GM19467 (cell line): ENCODE results near the gene OSBPL1A.

Source experiments
- ATAC-seq: cut with Tn5 transposase; IDR thresholded peaks from one replicate; pipeline ENCODE4 v1.9.1; 2021; ENCODE audit warnings: mild to moderate bottlenecking, moderate library complexity; ENCODE audit not compliant: unreplicated experiment

OSBPL1A gene

DNA sequence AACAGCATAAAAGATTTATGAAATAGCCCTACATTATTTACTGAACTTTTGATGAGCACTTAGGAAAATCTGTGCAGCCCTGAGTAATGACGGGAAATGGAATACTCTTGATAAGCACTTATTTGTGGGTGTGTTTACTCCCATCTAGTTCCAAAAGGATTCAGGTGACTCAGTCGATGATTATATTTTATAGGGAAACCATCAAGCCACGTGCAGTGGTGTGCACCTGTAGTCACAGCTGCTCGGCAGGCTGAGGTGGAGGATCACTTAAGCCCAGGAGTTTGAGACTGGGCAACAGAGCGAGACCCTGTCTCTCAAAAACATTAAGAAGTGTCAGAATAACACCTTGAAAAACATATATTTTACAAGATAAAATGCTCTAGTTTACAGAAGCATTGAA, 166.9 kb downstream of the OSBPL1A start:
- ATAC-seq = no peak

DNA sequence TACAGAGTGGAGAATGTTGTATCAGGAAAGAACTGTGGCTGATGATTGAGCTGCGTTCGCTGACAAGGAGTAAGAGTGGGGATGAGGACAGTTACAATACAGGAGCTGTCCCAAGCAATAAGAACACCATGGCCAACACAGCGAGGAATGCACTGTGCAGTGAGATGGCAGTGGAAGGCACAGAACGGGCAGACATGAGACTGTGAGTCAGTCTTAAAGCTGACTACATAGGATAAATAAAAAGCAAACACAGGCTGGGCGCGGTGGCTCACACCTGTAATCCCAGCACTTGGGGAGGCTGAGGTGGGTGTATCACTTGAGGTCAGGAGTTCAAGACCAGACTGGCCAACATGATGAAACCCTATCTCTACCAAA, 169.0 kb downstream of the OSBPL1A start:
- no peak for ATAC-seq

DNA sequence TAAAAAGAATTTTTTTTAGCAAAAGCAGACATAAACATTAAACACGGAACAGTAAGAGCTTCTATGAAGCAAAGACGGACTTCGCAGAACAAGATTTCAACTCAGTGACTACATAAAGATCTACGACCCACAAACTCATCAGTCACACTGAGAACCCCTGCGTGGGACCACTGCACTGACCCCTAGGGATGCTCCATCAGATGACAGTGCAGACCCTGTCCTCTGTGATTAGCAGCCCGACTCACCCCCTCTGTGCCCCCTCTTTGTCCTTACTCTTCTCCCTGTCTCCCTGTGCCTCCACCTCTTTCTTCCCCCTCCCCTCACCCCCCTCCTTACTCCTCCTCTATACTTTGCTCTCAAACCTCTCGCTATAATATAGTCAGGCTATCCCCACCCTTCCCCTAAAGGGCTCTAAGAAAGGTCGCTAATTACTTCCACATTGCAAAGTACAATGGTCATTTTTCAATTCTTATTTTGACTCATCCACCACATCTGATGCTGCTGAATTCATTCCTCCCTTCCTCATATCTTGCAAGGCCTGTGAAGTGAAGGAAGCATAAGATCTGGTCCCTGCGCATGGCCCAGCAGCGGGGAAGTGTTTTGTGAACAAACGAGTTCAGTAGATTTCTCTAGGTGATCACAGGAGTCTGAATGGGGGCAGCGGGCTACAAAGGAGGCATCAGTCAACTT, 169.5 kb downstream of the OSBPL1A start:
- ATAC-seq = no peak

DNA sequence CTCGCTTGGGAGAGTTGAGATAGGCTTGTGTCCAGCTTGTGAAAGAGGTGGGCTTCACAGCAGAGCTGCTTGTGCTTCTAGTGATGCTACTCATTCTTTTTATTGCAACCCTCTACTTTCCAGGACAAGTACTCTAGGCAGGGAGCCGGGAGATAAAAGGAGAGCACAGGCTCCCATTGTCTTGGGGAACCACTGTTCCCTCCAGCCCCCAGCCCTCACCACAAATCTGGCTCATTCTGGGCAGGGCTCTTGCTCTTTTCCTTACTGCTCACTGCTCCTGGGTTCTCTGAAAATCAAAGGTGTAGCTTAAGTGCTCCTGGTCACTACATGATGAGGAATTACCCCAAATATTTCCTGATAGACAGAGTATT, 177.3 kb downstream of the OSBPL1A start:
- no peak for ATAC-seq

DNA sequence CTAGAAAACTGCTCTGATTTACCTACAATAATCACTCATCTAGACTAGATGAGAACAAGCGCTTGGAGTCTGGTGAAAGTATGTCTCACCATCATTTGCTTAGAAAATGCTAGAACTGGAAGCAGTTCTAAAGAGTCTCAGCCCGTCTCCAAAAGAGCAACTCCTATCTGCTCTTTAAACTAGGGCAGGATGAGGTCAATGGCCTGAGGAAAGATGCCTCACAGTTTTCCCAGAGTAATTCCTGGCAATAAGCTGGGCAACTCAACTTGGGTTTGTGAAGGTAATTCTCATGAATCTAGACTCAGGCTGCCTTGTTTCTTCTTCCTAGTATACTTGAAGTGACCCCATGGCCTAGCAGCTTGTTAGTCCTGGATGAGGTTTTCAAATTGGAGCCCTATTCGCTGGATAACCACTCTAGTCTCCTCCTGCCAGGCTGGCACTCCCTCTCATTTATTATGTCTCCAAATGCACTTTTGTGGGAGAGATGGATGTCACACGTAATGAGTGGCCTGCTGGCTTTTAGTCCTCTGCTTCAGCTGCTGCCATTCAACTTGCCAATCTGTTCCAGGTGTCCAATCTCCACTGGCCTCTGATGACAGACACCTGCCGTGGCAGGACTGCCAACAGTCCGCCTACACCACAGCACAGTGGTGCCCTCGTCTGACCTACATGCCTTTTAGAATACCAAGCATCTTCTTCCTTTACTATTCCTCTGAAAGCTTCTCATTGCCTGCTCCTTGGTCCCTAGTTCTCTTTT, 177.9 kb downstream of the OSBPL1A start:
- ATAC-seq = no peak

DNA sequence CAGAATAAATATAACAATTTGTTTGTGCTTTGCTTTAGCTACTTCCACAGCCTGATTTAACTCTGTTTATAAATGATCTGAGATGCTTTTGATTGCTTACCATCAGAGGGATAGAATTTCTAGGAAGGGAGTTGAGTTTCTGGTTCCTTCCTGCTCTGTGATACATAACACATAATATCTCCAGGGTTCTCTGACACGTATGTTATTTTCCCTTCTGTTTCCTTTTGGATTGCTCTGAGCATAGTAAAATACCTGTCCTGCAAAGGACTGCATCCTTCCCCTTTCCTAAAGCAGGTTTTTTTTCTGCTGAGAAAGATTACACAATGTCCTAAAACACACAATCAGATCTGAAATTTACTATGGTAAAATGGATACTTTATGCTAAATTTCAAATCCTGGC, 182.7 kb downstream of the OSBPL1A start:
- no peak for ATAC-seq

DNA sequence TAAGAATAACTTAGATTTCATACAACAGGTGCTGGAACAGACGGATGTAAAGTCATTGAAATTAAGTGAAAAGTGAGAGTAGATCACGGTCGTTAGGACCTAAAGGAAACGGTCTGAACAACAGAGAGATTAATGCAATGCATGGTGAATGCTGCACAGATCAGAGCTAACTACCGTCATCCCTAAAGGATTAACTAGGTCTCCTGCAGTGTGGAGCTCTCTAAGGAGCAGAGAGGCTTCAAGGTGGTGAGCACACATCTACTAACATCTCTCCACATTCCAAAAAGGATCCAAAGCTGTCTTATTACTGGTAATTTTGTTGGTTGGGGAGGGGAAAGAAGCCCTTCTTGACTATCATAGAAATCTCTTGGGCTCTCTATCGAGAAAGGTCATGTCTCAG, 183.5 kb downstream of the OSBPL1A start:
- no peak for ATAC-seq

DNA sequence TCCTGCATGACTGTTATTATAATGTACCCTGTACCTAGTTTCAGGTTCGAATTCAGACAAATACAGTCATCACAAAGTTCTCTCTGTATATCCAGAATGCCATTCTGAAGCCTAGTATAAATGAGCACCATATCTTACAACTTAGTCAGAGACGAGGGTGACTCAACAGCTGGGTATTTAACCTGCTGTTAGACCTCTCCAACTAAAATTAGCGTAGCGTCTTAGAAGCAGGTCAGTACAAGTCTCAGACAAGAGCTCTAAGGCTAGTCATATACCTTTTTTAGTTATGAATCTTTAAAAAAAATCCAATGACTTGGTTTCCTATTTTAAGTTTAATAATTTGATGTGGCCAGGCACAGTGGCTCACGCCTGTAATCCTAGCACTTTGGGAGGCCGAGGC, 184.7 kb downstream of the OSBPL1A start:
- ATAC-seq = no peak

DNA sequence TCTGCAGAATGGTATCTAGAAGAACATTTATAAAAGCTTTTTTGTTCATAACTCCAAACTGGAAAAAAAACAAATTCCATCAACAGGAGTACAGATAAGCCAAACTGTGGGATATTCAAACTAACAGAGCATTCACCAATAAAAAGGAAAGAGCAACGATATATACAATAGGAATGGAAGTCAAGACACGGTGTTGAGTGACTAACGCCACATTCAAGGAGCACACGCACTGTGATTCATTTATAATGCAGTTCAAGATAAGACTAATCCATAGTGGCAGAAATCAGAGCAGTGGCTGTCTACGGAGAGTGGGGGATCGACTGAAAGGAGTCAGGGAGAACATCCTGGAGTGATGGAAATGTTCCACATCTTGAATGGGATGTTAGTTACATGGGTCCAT, 188.1 kb downstream of the OSBPL1A start:
- no peak for ATAC-seq

DNA sequence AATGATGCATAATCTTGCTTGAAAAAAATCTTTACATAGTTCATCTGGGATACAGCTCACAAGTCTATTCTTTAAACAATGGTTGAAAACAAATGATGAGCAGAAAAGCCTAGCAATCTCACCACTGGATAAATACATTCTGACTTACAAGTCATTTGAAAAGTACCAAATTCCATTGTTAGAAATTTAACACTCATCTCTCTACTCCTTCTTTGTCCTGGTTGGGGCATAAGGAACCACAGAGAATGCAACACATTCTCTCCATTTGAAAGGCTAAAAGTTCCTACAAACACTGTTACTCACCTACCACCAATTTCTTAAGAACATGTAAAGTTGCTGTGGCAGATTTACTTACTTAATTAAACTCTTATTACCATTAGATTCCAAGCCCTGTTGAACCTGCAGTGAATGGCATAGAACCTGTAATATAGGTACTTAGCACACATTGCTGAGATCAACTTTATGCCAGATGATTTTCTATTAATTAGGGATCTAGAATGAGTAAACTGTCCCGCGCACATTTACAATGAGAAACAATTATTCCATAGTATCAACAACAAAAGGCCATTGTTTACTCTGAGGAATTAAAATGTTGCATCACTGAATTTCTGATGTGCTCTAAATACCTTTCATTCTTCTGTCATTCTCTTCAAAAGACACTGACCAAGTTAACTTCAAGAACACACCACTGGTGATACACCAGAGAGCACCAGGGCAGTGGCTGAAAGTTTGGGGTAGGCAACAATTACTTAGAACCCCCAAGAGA, 189.2 kb downstream of the OSBPL1A start:
- ATAC-seq = no peak

DNA sequence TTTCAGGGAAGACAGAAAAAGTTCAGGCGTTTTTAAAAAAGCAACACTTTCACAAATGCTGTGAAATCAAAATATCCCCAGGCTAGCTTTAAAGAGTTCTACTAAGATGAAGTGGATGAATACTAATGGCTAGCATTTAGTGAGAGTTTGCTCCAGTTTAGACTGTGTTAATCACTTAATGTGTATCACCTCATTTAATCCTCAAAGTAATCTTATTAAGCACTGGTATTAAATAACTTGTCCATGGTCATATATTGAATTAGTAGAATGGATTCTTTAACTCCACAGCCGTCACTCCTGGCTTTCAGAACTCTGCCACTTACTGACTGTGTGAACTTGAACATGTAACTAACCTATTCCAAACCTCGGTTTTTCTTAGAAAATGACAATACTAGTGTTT, 192.7 kb downstream of the OSBPL1A start:
- ATAC-seq = no peak

DNA sequence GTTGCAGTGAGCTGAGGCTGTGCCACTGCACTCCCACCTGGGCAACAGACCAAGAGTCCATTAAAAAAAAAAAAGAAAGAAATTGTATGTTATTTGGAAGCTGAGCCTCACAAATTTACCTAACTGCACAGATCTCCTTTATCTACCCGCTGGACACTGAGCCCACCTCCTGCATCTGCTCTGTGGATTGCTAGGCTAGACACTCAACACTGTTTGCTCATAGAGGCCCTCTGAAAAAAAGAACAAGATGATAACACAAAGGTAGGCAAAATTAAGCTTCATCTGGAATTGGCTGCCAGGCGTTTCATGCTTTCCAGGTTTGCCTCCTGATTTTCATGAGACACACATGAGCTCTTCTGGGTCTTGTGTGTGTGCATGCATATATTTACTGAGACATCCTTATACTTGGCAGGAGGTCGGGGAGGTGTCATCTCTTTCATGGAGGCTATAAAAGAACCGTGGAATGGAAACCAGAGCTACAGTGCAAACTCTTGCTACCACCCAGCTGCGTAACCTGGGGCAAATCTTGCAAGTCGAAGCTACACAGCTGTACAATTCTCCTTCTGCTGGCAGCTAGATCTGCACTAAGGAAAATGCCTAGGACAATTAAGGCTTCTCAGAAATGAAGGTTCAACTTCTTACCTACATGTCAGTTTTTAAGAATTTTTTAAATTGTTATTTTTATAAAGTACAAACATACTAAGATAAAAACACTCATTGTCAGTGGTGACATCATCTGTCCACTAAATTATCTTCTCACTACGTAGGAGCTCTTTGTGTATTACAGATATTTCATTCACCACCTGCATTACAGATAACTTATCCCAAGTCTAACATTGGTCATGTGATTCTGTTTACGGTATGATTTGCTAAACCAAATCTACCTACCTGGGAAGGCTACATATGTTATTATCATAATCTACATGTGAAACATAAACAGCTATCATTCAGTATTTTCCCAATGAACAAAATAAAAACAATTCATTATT, 195.6 kb downstream of the OSBPL1A start:
- no peak for ATAC-seq

DNA sequence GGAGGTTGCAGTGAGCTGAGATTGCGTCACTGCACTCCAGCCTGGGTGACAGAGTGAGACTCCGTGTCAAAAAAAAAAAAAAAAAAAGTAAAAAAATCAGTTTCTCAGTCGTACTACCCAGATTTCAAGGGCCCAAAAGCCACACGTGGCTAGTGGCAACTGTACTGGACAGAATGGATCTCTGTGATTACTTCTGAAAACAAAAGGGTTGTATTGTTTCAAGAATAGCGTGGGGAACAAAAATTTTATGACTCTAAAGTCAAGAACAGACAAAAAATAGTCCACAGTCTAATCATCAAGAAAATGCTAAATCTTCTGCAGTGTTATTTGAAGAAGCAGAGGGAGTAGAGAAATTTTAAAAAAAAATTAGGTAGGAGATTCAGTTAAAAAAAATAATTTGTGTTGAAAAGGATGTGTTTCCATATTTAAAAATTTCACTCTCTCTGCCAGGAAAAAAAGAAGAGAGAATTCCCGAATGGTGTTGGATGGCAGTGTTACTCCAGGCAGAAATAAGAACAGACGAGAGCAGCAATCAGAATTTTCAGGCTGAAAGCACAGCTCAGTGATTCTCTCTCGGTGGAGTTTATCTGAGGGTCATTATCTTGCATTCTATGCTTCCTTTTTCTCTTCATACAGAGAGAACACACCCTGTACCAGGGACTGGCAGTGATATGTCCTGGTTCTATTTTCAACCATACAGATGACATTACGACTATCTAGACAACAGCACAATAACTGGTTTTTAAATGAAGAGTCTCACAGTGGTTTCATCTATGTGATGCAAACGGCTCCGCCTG, 196.9 kb downstream of the OSBPL1A start:
- no peak for ATAC-seq

DNA sequence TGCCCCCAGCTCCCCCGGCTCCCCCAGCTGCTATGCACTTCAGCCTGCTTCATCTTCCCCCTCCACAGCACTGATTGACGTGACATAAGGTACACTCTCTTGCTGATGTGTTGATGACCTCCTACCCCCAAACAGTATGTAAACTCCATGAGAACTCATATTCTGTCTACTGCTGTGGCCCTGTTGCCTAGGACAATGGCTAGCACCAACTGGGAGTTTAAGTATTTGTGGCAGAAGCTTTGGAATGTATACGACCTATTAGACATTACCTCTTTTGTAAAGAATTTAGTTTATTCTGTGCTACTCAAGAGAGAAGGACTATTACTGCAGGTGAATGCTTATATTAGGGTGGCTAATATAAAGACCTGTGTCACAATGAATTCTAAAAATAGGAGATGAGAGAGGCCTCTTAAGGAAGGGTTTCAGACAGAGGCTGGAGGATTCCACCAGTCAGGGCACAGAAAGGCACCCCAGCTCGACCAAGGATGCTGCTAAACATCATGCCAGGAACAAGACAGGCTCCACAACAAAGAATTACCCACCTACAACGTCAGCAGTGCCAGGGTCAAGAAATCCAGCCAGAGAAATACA, 198.2 kb downstream of the OSBPL1A start:
- ATAC-seq = no peak

DNA sequence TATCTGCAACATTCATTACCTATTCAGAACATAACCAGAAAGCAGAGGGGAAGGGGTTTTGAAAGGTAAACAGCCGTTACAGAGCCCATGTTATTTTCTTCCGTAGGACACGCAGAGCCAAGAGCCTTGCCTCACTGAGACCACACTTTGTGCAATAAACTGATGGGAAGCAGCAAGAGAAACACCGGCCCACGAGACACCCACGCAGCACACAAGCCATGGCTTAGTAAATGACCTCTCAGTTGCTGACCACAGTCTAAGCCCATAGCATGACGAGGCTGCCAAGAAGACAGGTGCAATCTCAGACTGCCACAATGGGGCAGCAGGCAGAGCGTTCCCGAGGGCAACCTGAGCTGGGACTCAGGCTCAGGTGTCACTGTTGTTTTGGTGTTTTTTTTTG, 199.2 kb downstream of the OSBPL1A start:
- no peak for ATAC-seq

DNA sequence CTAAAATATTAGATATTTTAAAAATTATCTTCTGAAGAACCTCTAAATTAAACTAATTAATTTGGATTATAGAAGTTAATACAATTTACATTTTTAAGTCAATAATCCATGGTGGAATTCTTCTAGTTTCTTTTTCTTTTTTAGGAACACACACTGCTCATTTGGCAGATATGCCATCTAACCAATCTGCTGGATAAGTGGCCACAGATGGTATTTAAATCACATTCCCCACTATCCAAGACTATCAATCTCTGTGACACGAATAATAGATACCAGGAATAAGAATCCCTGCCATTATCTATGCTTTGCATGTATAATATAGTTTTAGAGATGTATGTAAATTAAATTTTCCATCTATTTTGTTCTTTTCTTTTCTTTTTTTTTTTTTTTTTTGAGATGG, 200.2 kb downstream of the OSBPL1A start:
- ATAC-seq = no peak

DNA sequence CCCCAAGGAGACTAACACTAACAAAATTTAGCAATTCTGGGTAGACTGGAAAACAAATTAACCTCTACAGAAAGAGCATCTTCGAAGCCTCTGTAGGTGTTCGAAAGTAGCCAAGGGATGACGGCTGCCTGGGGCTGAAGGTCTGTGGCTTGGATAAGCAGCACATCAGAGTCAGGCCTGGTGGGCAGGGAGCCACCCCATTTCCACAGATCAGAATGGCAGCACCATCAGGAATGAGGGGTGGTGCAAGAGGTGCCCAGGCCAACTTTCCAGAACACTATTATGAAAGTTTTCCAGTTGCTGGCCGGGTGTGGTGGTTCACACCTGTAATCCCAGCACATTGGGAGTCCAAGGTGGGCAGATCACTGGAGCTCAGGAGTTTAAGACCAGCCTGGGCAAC, 200.9 kb downstream of the OSBPL1A start:
- ATAC-seq = no peak

DNA sequence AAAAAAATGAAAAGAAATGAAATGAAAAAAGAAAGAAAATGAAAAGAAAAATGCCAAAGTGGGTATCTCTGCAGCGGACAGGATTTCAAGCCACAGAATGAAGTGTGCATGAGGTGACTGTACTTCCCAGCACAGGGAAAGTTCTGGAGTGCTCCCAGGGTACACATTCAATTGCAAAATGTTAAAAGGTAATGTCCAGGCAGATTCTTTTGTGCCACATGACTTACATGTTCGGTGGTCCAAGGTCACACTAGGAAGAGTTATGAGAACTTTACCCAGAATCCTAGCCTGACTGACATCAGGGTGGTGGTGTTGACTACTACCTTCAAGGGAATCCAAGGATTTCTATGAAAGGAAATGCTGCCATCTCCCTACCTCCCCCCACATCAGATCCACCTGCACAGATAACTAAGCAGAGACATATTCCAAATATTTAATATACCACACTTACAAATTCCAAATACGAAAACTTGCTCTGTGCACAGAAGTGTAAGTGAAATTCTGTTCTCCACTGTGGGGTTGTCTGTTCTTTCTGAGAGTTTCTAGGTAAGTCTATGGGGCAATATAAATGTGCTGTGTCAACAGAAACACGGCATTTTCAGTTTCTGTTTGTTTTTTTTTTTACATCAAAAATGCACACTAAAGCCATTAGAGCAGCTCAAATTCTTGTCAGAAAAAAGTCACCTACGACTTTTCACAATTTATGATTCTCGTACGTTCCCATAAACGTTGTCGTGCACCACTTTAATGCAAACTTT, 202.1 kb downstream of the OSBPL1A start:
- ATAC-seq = no peak

DNA sequence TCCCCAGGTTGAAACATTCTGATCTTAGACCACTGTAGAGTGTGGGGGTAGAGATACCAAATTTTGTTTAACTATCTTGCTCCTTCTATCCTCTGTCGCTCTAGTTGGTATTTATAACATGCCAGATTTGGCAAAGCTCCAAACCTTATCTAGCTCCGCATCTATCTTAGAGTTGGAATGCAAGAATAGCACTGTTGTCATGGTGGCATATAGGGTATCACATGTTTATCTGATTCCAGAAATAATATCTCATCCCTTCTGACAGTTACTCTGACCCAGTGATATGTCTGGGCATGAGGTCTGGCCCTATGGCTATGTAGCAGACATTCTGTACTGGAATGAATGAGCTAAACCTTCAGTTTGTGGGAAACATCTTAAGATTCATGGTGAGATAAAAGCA, 207.0 kb downstream of the OSBPL1A start:
- ATAC-seq = no peak
